Mammary epithelial cell (primary cell): ENCODE data around the gene CD79B.
"Not testable (repeated sequence)": the region's sequence is repeated elsewhere in the genome, so short reads cannot be mapped to it uniquely, and the experiment has no call there.

Experiments used
- CTCF ChIP-seq, 2 donors: IDR thresholded peaks in 1 of 2; conservative IDR thresholded peaks in 1 of 2; 2 replicates each; pipeline ENCODE4 v1.5.1; 2011 to 2012; ENCODE audit warnings: inconsistent platforms in 2 of 2, low read length in 2 of 2, mild to moderate bottlenecking in 2 of 2, control low read depth in 1 of 2, low read depth in 1 of 2; ENCODE audit not compliant: insufficient read depth in 1 of 2; ENCODE audit errors: extremely low read depth in 1 of 2
- EZH2 ChIP-seq: IDR thresholded peaks from 2 replicates; pipeline ENCODE4 v1.6.1; 2012; ENCODE audit warnings: low read length, inconsistent platforms, borderline replicate concordance

GRCh38 chr17:63901971-63902370 is 30.2 kb downstream of the CD79B start:
- TF ChIP-seq CTCF (conservative IDR thresholded peaks at IDR 0.05 in 1 of 2, IDR thresholded peaks at IDR 0.05 in 1 of 2; ENCODE audit: extremely low read depth in 1 of 2, insufficient read depth in 1 of 2, low read depth in 1 of 2, low read length in 2 of 2); EZH2: not testable (repeated sequence)
